ENCODE measurements around the gene DYNC1H1. TPM values are rescaled to one million over a fixed set of nuclear protein-coding genes. Genes with fewer than 3 reads are reported as not detected.
"Not testable (repeated sequence)": the region's sequence is repeated elsewhere in the genome, so short reads cannot be mapped to it uniquely, and the experiment has no call there.

Gene DYNC1H1
- total RNA-seq, 1 donor from 2014 or later, result 357 TPM

GRCh38 chr14:102063808-102064429 is 99.5 kb downstream of the DYNC1H1 start:
- no peak for DNase-seq (ENCODE audit: low spot score)

- DNase-seq (ENCODE audit: low spot score), result not testable (repeated sequence)
Observed at GRCh38 chr14:102064590-102064989, 100.2 kb downstream of the DYNC1H1 start.

GRCh38 chr14:102066041-102066451 is 101.7 kb downstream of the DYNC1H1 start:
- no peak for DNase-seq (ENCODE audit: low spot score)

- no peak for DNase-seq (ENCODE audit: low spot score)
Observed at GRCh38 chr14:102071283-102071998, 107.1 kb downstream of the DYNC1H1 start.

GRCh38 chr14:102074415-102074964 is 110.1 kb downstream of the DYNC1H1 start:
- DNase-seq (ENCODE audit: low spot score), result no peak

GRCh38 chr14:102075155-102075554 is 110.8 kb downstream of the DYNC1H1 start:
- no peak for DNase-seq (ENCODE audit: low spot score)

GRCh38 chr14:102077382-102077709 is 113.0 kb downstream of the DYNC1H1 start:
- DNase-seq (ENCODE audit: low spot score), result no peak

- DNase-seq (ENCODE audit: low spot score), result not testable (repeated sequence)
Observed at GRCh38 chr14:102078361-102078791, 114.0 kb downstream of the DYNC1H1 start.

- DNase-seq (ENCODE audit: low spot score), result no peak
Observed at GRCh38 chr14:102078831-102079699, 114.7 kb downstream of the DYNC1H1 start.

GRCh38 chr14:102079700-102079979 is 115.3 kb downstream of the DYNC1H1 start:
- no peak for DNase-seq (ENCODE audit: low spot score)

GRCh38 chr14:102080183-102081080 is 116.1 kb downstream of the DYNC1H1 start:
- DNase-seq (ENCODE audit: low spot score), result no peak

- no peak for DNase-seq (ENCODE audit: low spot score)
Observed at GRCh38 chr14:102081231-102082080, 117.1 kb downstream of the DYNC1H1 start.

GRCh38 chr14:102084522-102084921 is 120.1 kb downstream of the DYNC1H1 start:
- DNase-seq (ENCODE audit: low spot score), result not testable (repeated sequence)

GRCh38 chr14:102084931-102085330 is 120.6 kb downstream of the DYNC1H1 start:
- DNase-seq (ENCODE audit: low spot score), result no peak

GRCh38 chr14:102085488-102085887 is 121.1 kb downstream of the DYNC1H1 start:
- DNase-seq (ENCODE audit: low spot score), result no peak

- DNase-seq (ENCODE audit: low spot score), result peak; percentile 66
Observed at GRCh38 chr14:102085948-102086708, 121.8 kb downstream of the DYNC1H1 start.

GRCh38 chr14:102086709-102086971 is 122.3 kb downstream of the DYNC1H1 start:
- no peak for DNase-seq (ENCODE audit: low spot score)

- peak; percentile 94 for DNase-seq (ENCODE audit: low spot score)
Observed at GRCh38 chr14:102086972-102087761, 122.8 kb downstream of the DYNC1H1 start, which contains the start of gene HSP90AA1. HSP90AA1 (minus strand) TSS chr14:102087044; CDS start chr14:102086378, 666 bp downstream.

GRCh38 chr14:102087762-102088011 is 123.3 kb downstream of the DYNC1H1 start:
- no peak for DNase-seq (ENCODE audit: low spot score)
